HG03025 (cell line): ENCODE results near the gene ZHX3.

Source experiments
- ATAC-seq: cut with Tn5 transposase; IDR thresholded peaks from one replicate; pipeline ENCODE4 v1.9.1; 2021; ENCODE audit warnings: mild to moderate bottlenecking, moderate library complexity; ENCODE audit not compliant: unreplicated experiment, low FRiP score

Gene ZHX3

DNA sequence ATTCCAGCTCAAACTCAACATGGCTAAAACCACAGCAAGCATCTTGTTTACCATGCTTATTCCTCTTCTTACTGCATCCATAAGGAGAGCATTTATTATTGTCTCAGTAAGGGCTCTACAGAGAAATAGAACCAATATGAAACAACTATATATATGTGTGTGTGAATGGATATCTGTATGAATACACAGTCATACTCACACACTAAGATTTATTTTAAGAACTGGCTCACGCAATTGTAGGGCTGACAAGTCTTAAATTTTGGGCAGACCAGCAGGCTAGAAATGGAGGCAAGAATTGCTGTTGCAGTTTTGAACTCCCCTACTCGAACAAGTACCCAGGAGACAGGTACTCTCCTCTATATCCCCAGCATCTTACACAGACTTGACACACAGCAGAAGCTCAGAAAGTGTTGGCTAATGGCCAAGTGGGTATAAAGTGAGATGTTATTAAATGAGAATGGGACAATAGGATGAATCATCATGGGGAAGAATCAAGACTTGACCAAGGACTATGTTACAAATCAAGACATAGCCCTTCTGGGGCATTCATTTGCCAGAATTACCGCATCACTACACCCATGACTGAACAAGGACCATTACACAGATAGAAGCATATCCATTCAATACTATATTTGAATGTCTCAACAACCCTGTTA lies 13.0 kb downstream of the ZHX3 start:
- ATAC-seq = no peak

GRCh38 chr20:41304002-41304401 lies 13.5 kb downstream of the ZHX3 start:
- no peak for ATAC-seq

- no peak for ATAC-seq
Measured at GRCh38 chr20:41300886-41301285, 16.6 kb downstream of the ZHX3 start.

DNA sequence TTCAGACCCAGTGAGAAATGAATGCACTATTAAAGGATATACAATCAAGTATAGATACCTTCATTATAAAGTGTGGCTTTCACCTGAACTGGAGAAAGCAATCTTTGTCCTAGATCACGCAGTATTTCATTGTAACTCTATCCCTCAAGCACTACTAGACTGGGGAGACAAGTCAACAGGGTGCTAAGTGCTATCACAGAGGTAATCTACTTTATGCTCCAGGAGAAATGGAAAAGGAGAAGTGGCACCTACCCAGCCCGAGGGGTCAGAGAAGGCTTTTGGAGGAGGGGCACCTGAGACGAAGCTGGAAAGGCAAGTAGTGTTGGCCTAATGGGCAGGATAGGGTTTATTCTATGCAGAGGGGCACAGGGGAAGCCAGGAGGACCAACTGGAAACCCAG lies 17.1 kb downstream of the ZHX3 start:
- ATAC-seq = no peak

DNA sequence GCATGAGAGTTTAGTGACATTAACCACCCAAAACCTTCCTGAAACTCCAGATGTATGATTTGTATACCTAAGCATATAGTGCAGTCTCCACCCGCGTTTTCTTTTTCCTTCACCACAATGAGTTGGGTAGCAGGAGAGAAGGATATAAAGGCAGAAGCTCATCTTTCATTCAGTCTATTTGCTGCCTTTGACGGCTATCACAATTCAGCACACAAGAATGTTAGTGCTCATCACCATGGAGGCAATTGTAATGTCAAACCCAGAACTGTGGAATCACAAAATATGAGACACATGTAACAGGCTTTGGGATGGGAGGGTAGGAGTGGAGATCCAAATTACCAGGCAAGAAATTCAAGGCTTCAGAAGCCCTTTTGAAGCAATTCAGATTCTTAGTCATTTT lies 17.6 kb downstream of the ZHX3 start:
- ATAC-seq = no peak

DNA sequence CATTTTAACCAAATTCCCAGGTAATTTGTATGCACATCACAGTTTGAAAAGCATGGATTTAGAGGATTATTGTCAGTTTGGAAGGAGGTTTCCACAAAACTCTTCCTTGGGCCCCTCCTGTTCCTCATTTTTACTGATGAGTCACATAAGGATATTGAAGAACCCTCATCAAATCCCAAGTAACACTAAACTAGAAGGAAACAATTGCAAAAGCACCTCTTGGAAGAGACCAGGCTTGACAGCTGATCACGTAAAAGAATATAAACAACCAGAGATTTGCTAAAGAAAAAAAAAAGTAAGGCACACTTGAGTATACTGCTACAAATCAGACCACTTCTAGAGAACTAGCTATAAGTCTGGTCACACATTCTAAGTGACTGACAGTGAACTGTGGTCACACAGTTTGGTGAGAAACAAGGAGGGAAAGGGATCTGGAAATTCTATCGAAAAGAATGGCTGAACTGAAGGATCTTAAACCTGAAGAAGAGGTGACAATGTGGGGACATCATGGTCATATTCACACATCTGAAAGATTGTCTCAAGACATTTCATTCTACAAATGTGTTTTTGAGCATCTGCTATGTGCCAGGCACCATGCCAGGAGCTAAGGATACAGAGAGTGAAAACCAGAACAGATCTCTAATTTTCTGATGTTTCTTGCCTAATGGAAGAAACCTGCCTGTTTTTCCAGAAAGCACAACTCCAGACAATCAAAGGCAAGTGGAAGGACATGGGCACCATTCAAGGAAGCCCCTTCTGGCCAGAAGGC lies 24.1 kb downstream of the ZHX3 start:
- no peak for ATAC-seq

DNA sequence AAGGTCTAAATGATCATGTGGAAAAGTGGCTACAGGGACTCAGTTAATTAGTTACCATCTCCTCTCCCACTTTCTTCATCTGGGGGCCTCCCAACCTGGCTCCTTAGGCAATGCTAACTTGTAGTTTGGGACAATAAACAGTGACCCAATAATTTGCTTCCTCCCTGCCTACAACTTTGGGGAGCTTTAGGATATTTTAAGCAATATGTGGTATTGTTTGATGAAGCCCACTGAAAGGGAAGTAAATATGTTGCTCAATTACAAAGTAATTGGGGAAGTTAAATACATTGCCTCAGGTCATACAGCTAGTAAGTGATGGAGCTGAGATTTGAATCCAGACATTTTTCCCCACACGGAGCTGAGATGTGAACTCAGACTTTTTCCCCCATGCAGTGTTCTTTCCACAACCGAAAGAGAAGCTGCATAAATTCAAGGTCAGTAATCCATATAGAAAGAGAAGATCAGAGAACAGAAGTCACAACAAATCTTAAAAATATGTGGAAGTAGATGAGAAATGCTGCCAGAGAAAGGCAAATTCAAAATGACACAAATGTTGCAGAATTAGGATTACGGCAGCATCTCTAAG lies 26.6 kb downstream of the ZHX3 start:
- ATAC-seq = no peak

GRCh38 chr20:41287327-41287726 lies 30.2 kb downstream of the ZHX3 start:
- no peak for ATAC-seq

DNA sequence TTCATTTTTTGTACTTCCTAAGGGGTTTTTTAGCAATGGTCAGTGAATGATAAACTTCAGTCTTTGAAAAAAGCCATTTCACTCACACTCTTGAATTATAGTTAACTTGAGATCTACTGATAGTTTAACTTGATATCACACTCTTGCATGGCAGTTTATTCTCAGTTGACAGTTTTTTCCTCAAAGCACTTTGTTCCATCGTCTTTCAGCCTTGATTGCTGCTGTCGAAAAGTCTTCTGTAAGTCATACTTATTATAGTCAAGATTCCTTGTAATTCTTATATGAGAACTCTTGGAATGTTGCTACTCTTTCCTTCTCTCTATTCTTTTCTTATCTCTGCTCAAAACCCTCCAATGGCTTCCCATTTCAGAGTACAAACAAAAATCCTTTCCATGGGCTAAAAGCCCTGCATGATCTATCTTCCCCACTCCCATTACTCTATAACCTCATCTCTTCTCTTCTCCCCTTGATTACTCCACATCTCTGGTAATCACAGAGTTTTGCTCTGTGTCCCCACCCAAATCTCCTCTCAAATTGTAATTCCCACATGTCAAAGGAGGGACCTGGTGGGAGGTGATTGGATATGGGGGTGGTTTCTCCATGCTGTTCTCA lies 31.2 kb downstream of the ZHX3 start:
- ATAC-seq = no peak

GRCh38 chr20:41279546-41280225 lies 37.8 kb downstream of the ZHX3 start:
- ATAC-seq = no peak

DNA sequence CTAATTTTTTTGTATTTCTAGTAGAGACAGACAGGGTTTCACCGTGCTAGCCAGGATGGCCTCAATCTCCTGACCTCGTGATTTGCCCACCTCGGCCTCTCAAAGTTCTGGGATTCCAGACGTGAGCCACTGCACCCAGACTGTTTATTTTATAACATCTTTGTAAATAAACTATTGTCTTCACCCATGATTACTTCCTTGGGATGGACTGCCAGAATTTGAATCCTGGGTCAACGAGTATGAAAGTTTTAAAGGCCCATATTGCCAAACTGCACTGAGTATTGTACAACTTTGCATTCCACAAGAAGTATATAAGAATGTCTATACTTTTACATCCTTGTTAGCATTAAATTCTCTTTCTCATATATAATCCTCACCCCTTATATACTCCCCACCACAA lies 38.6 kb downstream of the ZHX3 start:
- ATAC-seq = no peak

DNA sequence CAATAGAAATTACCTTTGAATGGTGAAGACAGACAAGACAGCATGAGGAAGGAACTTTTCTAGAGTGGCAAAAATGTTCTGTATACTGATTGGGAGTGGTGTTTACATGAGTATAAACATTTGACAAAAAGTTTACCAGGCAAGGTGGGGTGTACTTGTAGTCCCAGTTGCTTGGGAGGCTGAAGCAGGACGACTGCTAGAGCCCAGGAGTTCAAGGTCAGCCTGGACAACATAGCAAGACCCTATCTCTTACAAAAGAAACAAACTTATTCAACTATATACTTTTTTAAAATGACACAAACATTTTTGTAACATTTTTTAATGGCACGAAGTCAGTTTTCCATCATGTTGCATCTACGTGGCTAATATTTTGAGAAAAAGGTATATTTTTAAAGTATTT lies 40.5 kb downstream of the ZHX3 start:
- ATAC-seq = no peak

GRCh38 chr20:41276317-41276751 lies 41.2 kb downstream of the ZHX3 start:
- no peak for ATAC-seq

- ATAC-seq = no peak
Measured at GRCh38 chr20:41275301-41275731, 42.2 kb downstream of the ZHX3 start.

DNA sequence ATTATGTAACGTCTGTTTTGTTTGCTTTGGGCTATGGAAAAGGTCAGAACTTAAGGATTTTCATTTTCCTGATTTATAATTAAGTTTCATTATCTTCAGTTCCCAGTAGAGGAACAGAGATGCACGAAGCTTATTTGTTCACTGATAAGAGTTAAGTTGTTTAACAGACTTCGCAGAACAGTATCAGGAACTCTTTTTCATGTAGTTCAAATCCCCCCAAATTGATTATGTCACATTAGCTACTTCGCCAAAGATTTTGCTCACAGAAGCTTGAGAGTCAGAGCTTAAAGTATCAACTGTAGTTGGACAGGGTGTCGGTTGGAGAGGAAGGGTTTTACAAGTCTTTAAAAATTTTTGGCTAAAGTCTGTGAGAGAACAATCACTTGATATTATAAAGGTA lies 43.4 kb downstream of the ZHX3 start:
- ATAC-seq = no peak

- ATAC-seq = no peak
Measured at GRCh38 chr20:41273445-41273844, 44.1 kb downstream of the ZHX3 start.

GRCh38 chr20:41272339-41272738 lies 45.2 kb downstream of the ZHX3 start:
- ATAC-seq = no peak

DNA sequence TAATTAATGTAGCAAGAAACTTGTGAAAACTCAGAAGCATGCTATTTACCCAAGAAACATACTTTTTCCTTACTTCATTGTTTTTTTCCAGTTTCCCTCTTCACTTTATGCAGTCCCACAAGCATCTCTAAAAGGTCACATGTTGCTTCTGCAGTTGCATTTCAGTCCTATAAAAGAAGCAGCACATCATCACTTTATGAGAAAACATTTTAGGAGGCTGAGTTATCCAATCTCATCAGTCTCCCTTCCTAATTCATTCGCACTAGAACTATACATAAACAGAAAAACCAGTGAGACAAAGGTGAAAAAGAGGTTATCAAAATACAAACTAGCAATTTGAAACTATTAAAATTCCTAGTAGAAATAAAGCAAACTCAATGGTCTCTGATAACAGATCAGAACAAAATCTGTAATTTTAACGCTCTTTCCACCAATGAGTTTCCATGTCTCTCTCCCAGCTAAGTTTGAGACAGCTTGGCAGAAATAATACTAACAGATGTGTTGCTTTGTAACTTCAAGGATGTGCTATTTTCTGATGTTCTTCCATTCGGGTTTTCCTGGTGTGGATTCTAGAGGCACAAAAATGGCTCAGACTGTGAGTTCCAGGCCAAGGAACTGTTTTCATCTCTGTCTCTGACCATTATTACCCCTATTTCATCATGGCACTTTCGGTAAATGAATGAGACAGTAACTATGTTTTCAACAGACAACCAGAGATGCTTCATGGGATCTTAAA lies 48.4 kb downstream of the ZHX3 start:
- ATAC-seq = no peak

DNA sequence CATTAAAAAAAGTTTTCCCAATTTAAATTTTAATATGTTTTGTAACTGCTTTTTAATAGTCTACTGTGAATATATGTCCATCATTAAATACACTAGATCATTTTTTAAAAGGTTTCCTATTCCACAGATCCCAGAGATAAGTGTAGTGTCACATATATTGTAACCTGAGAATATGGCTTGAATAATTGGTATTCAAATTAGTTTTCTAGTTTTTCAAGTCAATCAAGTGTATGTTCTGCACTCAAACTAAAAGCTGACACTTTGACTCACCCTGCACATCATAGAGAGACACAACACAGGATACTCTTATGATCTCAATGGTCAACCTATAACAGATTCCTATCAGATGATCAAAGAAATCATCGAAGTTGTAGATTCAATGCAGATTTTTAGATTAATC lies 49.1 kb downstream of the ZHX3 start:
- no peak for ATAC-seq

- ATAC-seq = no peak
Measured at GRCh38 chr20:41265938-41266337, 51.6 kb downstream of the ZHX3 start.
